Measurements from ENCODE around the gene ZNF641.

- TF ChIP-seq CTCF (conservative IDR thresholded peaks at IDR 0.05; ENCODE audit: low read length), result no peak
- no peak for TF ChIP-seq EZH2phosphoT487 (IDR thresholded peaks at IDR 0.05; ENCODE audit: borderline replicate concordance)
Measured at GRCh38 chr12:48316491-48316890, 34.2 kb downstream of the ZNF641 start.
